Fibroblast of pulmonary artery (primary cell): ENCODE measurements around the gene LPP.
A peak's percentile ranks its signal among the peaks of the same experiment; 100 is the strongest.

Source experiments
- DNase-seq: peaks from one replicate; pipeline ENCODE4 v3.0.0-alpha.2; 2010; ENCODE audit warnings: low read depth
- H3K4me3 ChIP-seq: replicated peaks from 2 replicates; pipeline ENCODE4 v1.5.1; 2011; ENCODE audit warnings: low read depth, mild to moderate bottlenecking, control low read depth, low read length, moderate library complexity
- CTCF ChIP-seq: IDR thresholded peaks from 2 replicates; pipeline ENCODE4 v1.5.1; 2011; ENCODE audit warnings: mild to moderate bottlenecking, control low read depth, low read length, inconsistent platforms; ENCODE audit errors: missing control alignments

LPP gene

GRCh38 chr3:188168186-188168585 is 14.2 kb downstream of the LPP start:
- H3K4me3 ChIP-seq = no peak overlapping the region
- no peak for DNase-seq
- TF ChIP-seq CTCF = no peak

GRCh38 chr3:188168648-188169047 is 14.7 kb downstream of the LPP start:
- H3K4me3 ChIP-seq = no peak overlapping the region
- no peak for DNase-seq
- TF ChIP-seq CTCF = no peak

GRCh38 chr3:188169830-188170455 is 16.0 kb downstream of the LPP start:
- peak; percentile 49 for DNase-seq
- H3K4me3 ChIP-seq = no peak overlapping the region
- TF ChIP-seq CTCF = no peak

GRCh38 chr3:188170461-188171459 is 16.8 kb downstream of the LPP start:
- no peak overlapping the region for H3K4me3 ChIP-seq
- TF ChIP-seq CTCF = no peak
- no peak for DNase-seq

- no peak overlapping the region for H3K4me3 ChIP-seq
- TF ChIP-seq CTCF = no peak
- no peak for DNase-seq
These were observed 17.9 kb downstream of the LPP start for GRCh38 chr3:188171682-188172467.

GRCh38 chr3:188174317-188175044 is 20.5 kb downstream of the LPP start:
- no peak for DNase-seq
- TF ChIP-seq CTCF = no peak
- no peak overlapping the region for H3K4me3 ChIP-seq
